Activated T-cell treated with anti-CD3 and anti-CD28 coated beads for 48 hours (primary cell): ENCODE results near the gene SOCS3.

Experiments
- DNase-seq: peaks from one replicate; pipeline ENCODE4 v3.0.0-alpha.2; 2020; ENCODE audit warnings: low read depth

SOCS3 gene

GRCh38 chr17:78390241-78391050 is 30.6 kb upstream of the SOCS3 start:
- DNase-seq: no peak

- no peak for DNase-seq
These were observed 28.4 kb upstream of the SOCS3 start for GRCh38 chr17:78387977-78388941.

GRCh38 chr17:78384479-78385175 is 24.8 kb upstream of the SOCS3 start:
- no peak for DNase-seq

GRCh38 chr17:78383725-78384471 is 24.0 kb upstream of the SOCS3 start:
- peak; percentile 67 for DNase-seq

- no peak for DNase-seq
These were observed 21.8 kb upstream of the SOCS3 start for GRCh38 chr17:78381601-78382232.

GRCh38 chr17:78380370-78380769 is 20.5 kb upstream of the SOCS3 start:
- DNase-seq: no peak

- DNase-seq: no peak
These were observed 19.2 kb upstream of the SOCS3 start for GRCh38 chr17:78379131-78379491.

GRCh38 chr17:78378225-78379130 is 18.6 kb upstream of the SOCS3 start, which contains the start of gene PGS1:
Gene PGS1, plus strand, starts transcription at chr17:78378649. Its CDS starts 17 bp downstream, at chr17:78378666.
- peak; percentile 81 for DNase-seq

GRCh38 chr17:78377858-78378224 is 18.0 kb upstream of the SOCS3 start:
- no peak for DNase-seq

- DNase-seq: no peak
These were observed 16.3 kb upstream of the SOCS3 start for GRCh38 chr17:78376161-78376560.

GRCh38 chr17:78375401-78376151 is 15.7 kb upstream of the SOCS3 start:
- DNase-seq: no peak

- no peak for DNase-seq
These were observed 14.9 kb upstream of the SOCS3 start for GRCh38 chr17:78374631-78375274.

- DNase-seq: no peak
These were observed 14.3 kb upstream of the SOCS3 start for GRCh38 chr17:78374189-78374588.

GRCh38 chr17:78372841-78373240 is 13.0 kb upstream of the SOCS3 start:
- no peak for DNase-seq

GRCh38 chr17:78371056-78371455 is 11.2 kb upstream of the SOCS3 start:
- DNase-seq: no peak

- no peak for DNase-seq
These were observed 10.0 kb upstream of the SOCS3 start for GRCh38 chr17:78369791-78370381.

GRCh38 chr17:78368854-78369495 is 9.1 kb upstream of the SOCS3 start:
- no peak for DNase-seq

- DNase-seq: no peak
These were observed 8.5 kb upstream of the SOCS3 start for GRCh38 chr17:78368348-78368747.
